Gastroesophageal sphincter (tissue), 4 donors: ENCODE results near the gene UNG. TPM values are rescaled to one million over a fixed set of nuclear protein-coding genes. Genes with fewer than 3 reads are reported as not detected.

ENCODE experiments used
- ATAC-seq: fragments of 150-250 bp; one replicate; pipeline ENCODE4 v1.9.1; 2016; ENCODE audit warnings: mild to moderate bottlenecking, moderate library complexity
- H3K27ac ChIP-seq, 4 donors: fragments of 200-600 bp; sonication (generic) in 3 of 4; 1 replicate in 3 of 4; 2 replicates in 1 of 4; pipeline ENCODE4 v1.5.1; 2016 to 2019
- H3K27me3 ChIP-seq: fragments of 200-600 bp; sonication (generic); one replicate; pipeline ENCODE4 v1.5.1; 2019
- H3K36me3 ChIP-seq, 2 donors: fragments of 200-600 bp; sonication (generic); one replicate each; pipeline ENCODE4 v1.5.1; 2019; ENCODE audit warnings: control low read depth in 1 of 2
- H3K4me1 ChIP-seq, 3 donors: fragments of 200-600 bp; sonication (generic); 1 replicate in 2 of 3; 2 replicates in 1 of 3; pipeline ENCODE4 v1.5.1; 2016 to 2019; ENCODE audit warnings: control low read depth in 2 of 3
- H3K4me3 ChIP-seq, 2 donors: fragments of 200-600 bp; sonication (generic); one replicate each; pipeline ENCODE4 v1.5.1; 2019; ENCODE audit warnings: mild to moderate bottlenecking in 1 of 2, moderate library complexity in 1 of 2
- H3K9me3 ChIP-seq, 3 donors: fragments of 200-600 bp; sonication (generic); one replicate each; pipeline ENCODE4 v1.5.1; 2017 to 2019; ENCODE audit warnings: control low read depth in 2 of 3
- EP300 ChIP-seq: sonication (generic); formaldehyde crosslinking; IDR thresholded peaks from one replicate; pipeline ENCODE4 v1.6.1; 2017; ENCODE audit warnings: antibody characterized with exemption, mild to moderate bottlenecking
- POLR2A ChIP-seq, 2 donors: fragments of 450-650 bp; IDR thresholded peaks; one replicate each; pipeline ENCODE4 v1.6.1; 2017; ENCODE audit warnings: antibody characterized with exemption in 2 of 2, mild to moderate bottlenecking in 2 of 2, moderate library complexity in 1 of 2
- POLR2AphosphoS5 ChIP-seq: sonication (generic); formaldehyde crosslinking; IDR thresholded peaks from one replicate; pipeline ENCODE4 v1.6.1; 2017; ENCODE audit warnings: antibody characterized with exemption
- WGBS, 2 donors: methylation state at CpG; one replicate each; pipeline ENCODE4 v1.1.5; 2018; ENCODE audit warnings: low coverage in 1 of 2; 5-methylcytosine and 5-hydroxymethylcytosine counted together
- total RNA-seq, 4 donors: library from RNA; depleted of rRNA; stranded (reverse); fragments of >200 nt; gene quantifications; one replicate each; pipeline ENCODE4 v1.1.0, GENCODE V29; 2016
- TF ChIP-seq, protein P1 (sequence below), 4 experiments: fragments of 200-600 bp in 2 of 4; fragments of 450-650 bp in 2 of 4; sonication (generic) in 1 of 4; IDR thresholded peaks; one replicate each; pipeline ENCODE4 v1.5.1; 2017 to 2019; ENCODE audit warnings: antibody characterized with exemption in 4 of 4, mild to moderate bottlenecking in 2 of 4, moderate library complexity in 2 of 4

UNG gene
- total RNA-seq, 4 donors from 2014 or later: 12.1 to 18.2 (median 17.3) TPM

DNA sequence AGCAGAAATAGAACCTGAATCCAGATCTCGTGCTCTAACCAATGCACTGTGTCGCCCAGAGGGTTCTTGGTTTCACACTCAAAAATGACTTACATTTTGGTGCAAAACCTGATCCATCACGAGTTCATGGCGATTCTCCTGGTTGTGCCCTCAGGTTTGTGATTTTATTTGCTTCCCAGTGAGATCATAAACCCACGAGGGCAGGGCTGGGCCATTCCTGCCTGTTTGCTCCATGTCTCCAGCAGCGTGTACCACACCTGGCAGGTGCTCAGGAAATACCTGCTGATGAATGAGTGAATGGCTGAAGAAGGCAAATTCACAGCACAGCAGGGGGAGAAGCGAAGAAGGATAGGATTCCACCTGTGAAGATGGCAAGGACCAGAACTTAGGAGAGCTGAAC lies 28.4 kb downstream of the UNG start:
- Histone ChIP-seq H3K27me3 (no peaks in the 10 kb centered on the region), H3K4me3 (no peak overlapping the region), H3K4me1 (peaks cover 0 to 42% (median 3%) of the 10 kb centered on the region in 3 donors), H3K36me3 (no peaks in the 10 kb centered on the region), H3K9me3 (no peaks in the 10 kb centered on the region), H3K27ac (peak overlapping the region in 3 of 4 donors; percentile 41 to 70 (median 47))
- ATAC-seq: no peak
- 93 to 97% methylated on average over 2 to 6 of the region's 7 CpGs for WGBS, 2 donors
- TF ChIP-seq POLR2A (IDR thresholded peaks at IDR 0.05) (no peak), EP300 (no peak), POLR2AphosphoS5 (no peak)
- TF ChIP-seq, protein P1, sequence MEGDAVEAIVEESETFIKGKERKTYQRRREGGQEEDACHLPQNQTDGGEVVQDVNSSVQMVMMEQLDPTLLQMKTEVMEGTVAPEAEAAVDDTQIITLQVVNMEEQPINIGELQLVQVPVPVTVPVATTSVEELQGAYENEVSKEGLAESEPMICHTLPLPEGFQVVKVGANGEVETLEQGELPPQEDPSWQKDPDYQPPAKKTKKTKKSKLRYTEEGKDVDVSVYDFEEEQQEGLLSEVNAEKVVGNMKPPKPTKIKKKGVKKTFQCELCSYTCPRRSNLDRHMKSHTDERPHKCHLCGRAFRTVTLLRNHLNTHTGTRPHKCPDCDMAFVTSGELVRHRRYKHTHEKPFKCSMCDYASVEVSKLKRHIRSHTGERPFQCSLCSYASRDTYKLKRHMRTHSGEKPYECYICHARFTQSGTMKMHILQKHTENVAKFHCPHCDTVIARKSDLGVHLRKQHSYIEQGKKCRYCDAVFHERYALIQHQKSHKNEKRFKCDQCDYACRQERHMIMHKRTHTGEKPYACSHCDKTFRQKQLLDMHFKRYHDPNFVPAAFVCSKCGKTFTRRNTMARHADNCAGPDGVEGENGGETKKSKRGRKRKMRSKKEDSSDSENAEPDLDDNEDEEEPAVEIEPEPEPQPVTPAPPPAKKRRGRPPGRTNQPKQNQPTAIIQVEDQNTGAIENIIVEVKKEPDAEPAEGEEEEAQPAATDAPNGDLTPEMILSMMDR (IDR thresholded peaks at IDR 0.05): no peak

DNA sequence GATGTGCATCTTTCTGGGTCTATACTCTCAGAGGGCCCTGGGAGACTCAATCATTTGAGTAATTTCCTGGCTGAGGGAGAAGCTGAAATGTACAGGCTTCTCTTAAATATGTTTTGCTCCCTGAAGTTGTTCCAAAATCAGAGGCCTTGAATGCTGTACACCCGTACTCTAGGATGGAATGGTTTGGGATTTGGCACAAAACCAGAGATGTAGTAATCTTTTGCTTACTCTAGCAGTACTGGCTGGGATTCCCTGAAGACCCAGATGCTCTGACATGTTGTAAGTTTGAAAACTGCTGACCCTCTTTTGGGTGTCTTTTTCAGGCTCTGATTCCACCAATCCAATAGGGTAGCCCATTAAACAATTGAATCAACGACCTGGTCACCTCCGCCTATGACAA lies 29.4 kb downstream of the UNG start:
- peaks cover 0 to 52% (median 7%) of the 10 kb centered on the region in 3 donors for H3K4me1 ChIP-seq
- peak; percentile 70 for ATAC-seq
- WGBS, 2 donors: 17 to 26% methylated on average over 1 to 2 of the region's 3 CpGs
- no peak overlapping the region for H3K4me3 ChIP-seq
- peak overlapping the region in 3 of 4 donors; percentile 41 to 70 (median 47) for H3K27ac ChIP-seq
- no peaks in the 10 kb centered on the region for H3K36me3 ChIP-seq
- no peaks in the 10 kb centered on the region for H3K9me3 ChIP-seq
- no peaks in the 10 kb centered on the region for H3K27me3 ChIP-seq
- TF ChIP-seq, protein P1 (IDR thresholded peaks at IDR 0.05): no peak
- TF ChIP-seq EP300: no peak
- peak; percentile 43 for TF ChIP-seq POLR2AphosphoS5
- TF ChIP-seq POLR2A (IDR thresholded peaks at IDR 0.05): no peak

DNA sequence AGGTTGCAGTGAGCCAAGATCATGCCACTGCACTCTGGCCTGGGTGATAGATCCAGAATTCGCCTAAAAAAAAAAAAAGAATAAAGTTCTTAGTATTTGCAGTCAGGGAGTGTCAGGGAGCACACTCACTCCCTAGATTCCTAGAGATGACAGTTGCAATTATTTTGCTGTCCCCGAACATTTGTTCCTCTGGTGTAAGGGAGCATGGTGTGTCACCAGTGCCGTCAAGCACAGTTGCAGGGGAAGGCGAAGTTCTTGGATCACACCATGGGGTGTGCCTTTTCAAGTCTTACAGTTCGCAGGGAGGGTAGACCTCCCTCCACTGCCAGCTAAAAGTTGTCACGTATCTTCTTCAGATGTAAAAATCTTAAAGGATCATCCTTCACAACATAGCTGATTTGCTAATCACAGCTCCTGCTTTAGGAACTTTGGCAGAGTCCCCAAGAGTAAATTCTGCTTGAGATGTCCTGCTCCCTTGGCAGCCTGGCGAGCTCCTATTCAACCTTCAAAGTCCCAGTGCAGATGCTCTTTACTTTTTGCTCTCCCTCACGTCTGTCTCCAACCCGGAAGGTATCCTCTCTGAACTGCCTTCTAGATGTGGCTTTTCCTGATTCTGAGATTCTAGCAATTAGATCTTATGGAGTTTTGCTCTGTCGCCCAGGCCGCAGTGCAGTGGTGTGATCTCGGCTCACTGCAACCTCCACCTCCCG lies 30.3 kb downstream of the UNG start:
- no peaks in the 10 kb centered on the region for H3K27me3 ChIP-seq
- TF ChIP-seq, protein P1 (IDR thresholded peaks at IDR 0.05): no peak
- TF ChIP-seq POLR2A (IDR thresholded peaks at IDR 0.05) (no peak), EP300 (no peak), POLR2AphosphoS5 (no peak)
- peak overlapping the region in 2 of 4 donors; percentile 41 to 70 for H3K27ac ChIP-seq
- H3K4me3 ChIP-seq: no peak overlapping the region
- peaks cover 0 to 61% (median 7%) of the 10 kb centered on the region in 3 donors for H3K4me1 ChIP-seq
- H3K9me3 ChIP-seq: no peaks in the 10 kb centered on the region
- ATAC-seq: no peak
- H3K36me3 ChIP-seq: no peaks in the 10 kb centered on the region
- WGBS, 2 donors: 86 to 92% methylated on average over 9 to 11 of the region's 13 CpGs

DNA sequence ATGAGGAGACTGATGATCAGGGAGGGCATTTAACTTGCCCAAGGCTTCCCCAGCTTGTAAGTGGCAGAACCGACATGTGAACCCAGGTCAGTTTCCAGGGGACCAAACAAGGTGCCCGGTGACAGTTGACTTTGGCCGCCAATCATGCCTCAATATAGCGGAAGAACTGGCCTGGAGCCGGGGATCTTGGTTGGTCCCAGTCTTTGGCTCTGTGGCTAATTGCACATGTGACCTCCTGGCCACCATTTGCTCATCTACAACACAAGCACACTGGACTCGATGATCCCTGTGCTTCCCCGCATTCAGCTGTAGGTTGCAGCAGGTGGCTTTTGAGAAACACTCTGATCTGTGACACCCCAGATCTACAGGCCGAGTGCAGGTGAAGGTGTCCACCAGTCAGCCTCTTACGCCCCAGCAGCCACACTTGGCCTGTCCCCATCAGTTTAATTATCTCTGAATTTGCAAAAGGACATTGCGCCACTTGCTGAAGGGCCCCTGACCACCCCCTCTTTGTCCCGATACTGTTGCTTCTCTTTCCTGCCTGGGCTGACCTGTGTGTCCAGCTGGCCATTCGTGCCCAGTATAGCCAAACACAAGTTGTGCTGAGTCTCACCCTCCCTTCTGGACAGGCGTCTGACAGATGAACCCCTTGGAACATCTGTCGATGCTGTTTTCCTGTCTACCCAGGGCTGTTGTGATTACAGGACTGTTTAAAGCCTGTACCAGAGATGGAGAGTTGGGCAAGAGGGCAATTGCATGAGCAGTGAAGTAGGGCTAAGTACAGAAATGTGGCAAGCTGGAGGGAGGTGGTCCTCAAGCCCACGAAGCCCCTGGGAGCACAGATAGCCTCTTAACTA lies 33.1 kb downstream of the UNG start:
- peaks cover 3 to 85% (median 18%) of the 10 kb centered on the region in 3 donors for H3K4me1 ChIP-seq
- H3K36me3 ChIP-seq: no peaks in the 10 kb centered on the region
- WGBS, 2 donors: 68 to 94% methylated on average over 6 to 10 of the region's 15 CpGs
- no peaks in the 10 kb centered on the region for H3K27me3 ChIP-seq
- TF ChIP-seq EP300 (no peak), POLR2A (IDR thresholded peaks at IDR 0.05) (no peak), POLR2AphosphoS5 (no peak)
- TF ChIP-seq, protein P1 (IDR thresholded peaks at IDR 0.05): no peak
- no peaks in the 10 kb centered on the region for H3K9me3 ChIP-seq
- peak overlapping the region in 3 of 4 donors; percentile 76 to 79 (median 76) for H3K27ac ChIP-seq
- ATAC-seq: peak; percentile 11
- peak overlapping the region in 1 of 2 donors; percentile 19 for H3K4me3 ChIP-seq
